ENCODE data around the gene CHD6. TPM values are rescaled to one million over a fixed set of nuclear protein-coding genes. Genes with fewer than 3 reads are reported as not detected.

CHD6 gene
- total and polyA plus RNA-seq, 4 donors: 3.3 to 23.4 (median 18.2) TPM

DNA sequence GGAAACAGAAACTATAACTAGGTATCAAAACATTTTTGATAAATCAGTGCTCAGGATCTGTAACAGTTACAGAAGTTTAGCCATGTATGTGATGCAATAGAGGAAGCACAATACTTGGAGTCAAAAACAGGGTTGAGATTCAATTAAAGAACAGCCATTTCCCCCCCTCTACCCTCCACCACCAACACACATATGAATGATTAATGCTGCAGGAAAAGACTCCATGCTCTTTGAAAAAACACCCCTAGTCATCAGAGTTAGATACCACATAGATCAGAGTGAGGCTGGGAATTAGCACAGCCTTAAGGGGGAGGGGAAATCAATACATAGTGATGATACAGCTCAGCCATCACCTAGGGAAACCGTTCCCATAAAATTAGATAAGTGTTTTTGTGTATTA is 142.7 kb downstream of the CHD6 start (continued):
- TF ChIP-seq, protein P1, sequence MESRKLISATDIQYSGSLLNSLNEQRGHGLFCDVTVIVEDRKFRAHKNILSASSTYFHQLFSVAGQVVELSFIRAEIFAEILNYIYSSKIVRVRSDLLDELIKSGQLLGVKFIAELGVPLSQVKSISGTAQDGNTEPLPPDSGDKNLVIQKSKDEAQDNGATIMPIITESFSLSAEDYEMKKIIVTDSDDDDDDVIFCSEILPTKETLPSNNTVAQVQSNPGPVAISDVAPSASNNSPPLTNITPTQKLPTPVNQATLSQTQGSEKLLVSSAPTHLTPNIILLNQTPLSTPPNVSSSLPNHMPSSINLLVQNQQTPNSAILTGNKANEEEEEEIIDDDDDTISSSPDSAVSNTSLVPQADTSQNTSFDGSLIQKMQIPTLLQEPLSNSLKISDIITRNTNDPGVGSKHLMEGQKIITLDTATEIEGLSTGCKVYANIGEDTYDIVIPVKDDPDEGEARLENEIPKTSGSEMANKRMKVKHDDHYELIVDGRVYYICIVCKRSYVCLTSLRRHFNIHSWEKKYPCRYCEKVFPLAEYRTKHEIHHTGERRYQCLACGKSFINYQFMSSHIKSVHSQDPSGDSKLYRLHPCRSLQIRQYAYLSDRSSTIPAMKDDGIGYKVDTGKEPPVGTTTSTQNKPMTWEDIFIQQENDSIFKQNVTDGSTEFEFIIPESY (IDR thresholded peaks at IDR 0.05): no peak
- TF ChIP-seq GABPA (IDR thresholded peaks at IDR 0.05 in 1 of 2, conservative IDR thresholded peaks at IDR 0.05 in 1 of 2): no peak
- no peak for TF ChIP-seq JUND (IDR thresholded peaks at IDR 0.05)
- no peak for TF ChIP-seq EGR1 (IDR thresholded peaks at IDR 0.05; ENCODE audit: low read depth in 2 of 2)

GRCh38 chr20:41470362-41471095 is 147.6 kb downstream of the CHD6 start:
- Histone ChIP-seq H3K4me3 (ENCODE audit: low read depth in 1 of 3, low read length in 3 of 3) (no peak overlapping the region), H3K27me3 (ENCODE audit: control insufficient read depth in 4 of 4, insufficient read depth in 4 of 4, low read length in 3 of 4) (no peaks in the 10 kb centered on the region), H3K36me3 (ENCODE audit: control insufficient read depth in 4 of 4, insufficient read depth in 3 of 4, low read depth in 1 of 4, low read length in 3 of 4) (peaks cover 6 to 36% (median 20%) of the 10 kb centered on the region in 4 donors), H3K9me3 (ENCODE audit: control insufficient read depth in 4 of 4, low read length in 3 of 4) (no peaks in the 10 kb centered on the region), H3K27ac (ENCODE audit: low read depth in 1 of 2, low read length in 2 of 2) (no peak overlapping the region), H3K9ac (ENCODE audit: low read depth in 1 of 2, low read length in 2 of 2) (no peak overlapping the region), H3K4me1 (ENCODE audit: control insufficient read depth in 4 of 4, insufficient read depth in 4 of 4, low read length in 3 of 4) (peaks cover 0 to under 1% (median 0%) of the 10 kb centered on the region in 4 donors)
- WGBS: 93% methylated on average over 7 of the region's 7 CpGs
- DNase-seq (ENCODE audit: low spot score): no peak
- TF ChIP-seq, protein P1 (IDR thresholded peaks at IDR 0.05): no peak

GRCh38 chr20:41469868-41470267 is 148.3 kb downstream of the CHD6 start:
- DNase-seq (ENCODE audit: low spot score): no peak
- H3K4me1 ChIP-seq (ENCODE audit: control insufficient read depth in 4 of 4, insufficient read depth in 4 of 4, low read length in 3 of 4): no peaks in the 10 kb centered on the region
- H3K9me3 ChIP-seq (ENCODE audit: control insufficient read depth in 4 of 4, low read length in 3 of 4): peaks cover 0 to 4% (median 0%) of the 10 kb centered on the region in 4 donors
- no peak overlapping the region for H3K4me3 ChIP-seq (ENCODE audit: low read depth in 1 of 3, low read length in 3 of 3)
- TF ChIP-seq EGR1 (IDR thresholded peaks at IDR 0.05; ENCODE audit: low read depth in 2 of 2): no peak
- TF ChIP-seq NR2F2 (IDR thresholded peaks at IDR 0.05): no peak
- no peak for TF ChIP-seq HNF4G (IDR thresholded peaks at IDR 0.05)
- no peak for TF ChIP-seq ATF3 (IDR thresholded peaks at IDR 0.05)
- no peak for TF ChIP-seq FOXA1 (IDR thresholded peaks at IDR 0.05)
- TF ChIP-seq HNF4A (conservative IDR thresholded peaks at IDR 0.05): no peak
- H3K27ac ChIP-seq (ENCODE audit: low read depth in 1 of 2, low read length in 2 of 2): no peak overlapping the region
- peaks cover 6 to 40% (median 23%) of the 10 kb centered on the region in 4 donors for H3K36me3 ChIP-seq (ENCODE audit: control insufficient read depth in 4 of 4, insufficient read depth in 3 of 4, low read depth in 1 of 4, low read length in 3 of 4)
- H3K27me3 ChIP-seq (ENCODE audit: control insufficient read depth in 4 of 4, insufficient read depth in 4 of 4, low read length in 3 of 4): no peaks in the 10 kb centered on the region
- H3K9ac ChIP-seq (ENCODE audit: low read depth in 1 of 2, low read length in 2 of 2): no peak overlapping the region
- 81% methylated on average over 3 of the region's 3 CpGs for WGBS

GRCh38 chr20:41468994-41469600 is 149.1 kb downstream of the CHD6 start:
- no peak overlapping the region for H3K4me3 ChIP-seq (ENCODE audit: low read depth in 1 of 3, low read length in 3 of 3)
- peaks cover 6 to 44% (median 23%) of the 10 kb centered on the region in 4 donors for H3K36me3 ChIP-seq (ENCODE audit: control insufficient read depth in 4 of 4, insufficient read depth in 3 of 4, low read depth in 1 of 4, low read length in 3 of 4)
- DNase-seq (ENCODE audit: low spot score): no peak
- no peaks in the 10 kb centered on the region for H3K4me1 ChIP-seq (ENCODE audit: control insufficient read depth in 4 of 4, insufficient read depth in 4 of 4, low read length in 3 of 4)
- no peak overlapping the region for H3K9ac ChIP-seq (ENCODE audit: low read depth in 1 of 2, low read length in 2 of 2)
- WGBS: 88% methylated on average over 5 of the region's 5 CpGs
- H3K9me3 ChIP-seq (ENCODE audit: control insufficient read depth in 4 of 4, low read length in 3 of 4): peaks cover 0 to 4% (median 0%) of the 10 kb centered on the region in 4 donors
- H3K27me3 ChIP-seq (ENCODE audit: control insufficient read depth in 4 of 4, insufficient read depth in 4 of 4, low read length in 3 of 4): no peaks in the 10 kb centered on the region
- peak overlapping the region in 1 of 2 donors; percentile 13 for H3K27ac ChIP-seq (ENCODE audit: low read depth in 1 of 2, low read length in 2 of 2)
- no peak for TF ChIP-seq RAD21 (IDR thresholded peaks at IDR 0.05)
- TF ChIP-seq HNF4G (IDR thresholded peaks at IDR 0.05): no peak
- no peak for TF ChIP-seq RXRA (IDR thresholded peaks at IDR 0.05)
- no peak for TF ChIP-seq NR2F2 (IDR thresholded peaks at IDR 0.05)
- TF ChIP-seq, protein P2, sequence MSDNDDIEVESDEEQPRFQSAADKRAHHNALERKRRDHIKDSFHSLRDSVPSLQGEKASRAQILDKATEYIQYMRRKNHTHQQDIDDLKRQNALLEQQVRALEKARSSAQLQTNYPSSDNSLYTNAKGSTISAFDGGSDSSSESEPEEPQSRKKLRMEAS (IDR thresholded peaks at IDR 0.05): no peak
- no peak for TF ChIP-seq YY1 (IDR thresholded peaks at IDR 0.05)
- no peak for TF ChIP-seq ATF3 (IDR thresholded peaks at IDR 0.05)
- TF ChIP-seq EGR1 (IDR thresholded peaks at IDR 0.05; ENCODE audit: low read depth in 2 of 2): no peak
- no peak for TF ChIP-seq FOXA2 (IDR thresholded peaks at IDR 0.05)
- no peak for TF ChIP-seq GABPA (IDR thresholded peaks at IDR 0.05 in 1 of 2, conservative IDR thresholded peaks at IDR 0.05 in 1 of 2)
- no peak for TF ChIP-seq TAF1 (conservative IDR thresholded peaks at IDR 0.05)
- TF ChIP-seq, protein P3, sequence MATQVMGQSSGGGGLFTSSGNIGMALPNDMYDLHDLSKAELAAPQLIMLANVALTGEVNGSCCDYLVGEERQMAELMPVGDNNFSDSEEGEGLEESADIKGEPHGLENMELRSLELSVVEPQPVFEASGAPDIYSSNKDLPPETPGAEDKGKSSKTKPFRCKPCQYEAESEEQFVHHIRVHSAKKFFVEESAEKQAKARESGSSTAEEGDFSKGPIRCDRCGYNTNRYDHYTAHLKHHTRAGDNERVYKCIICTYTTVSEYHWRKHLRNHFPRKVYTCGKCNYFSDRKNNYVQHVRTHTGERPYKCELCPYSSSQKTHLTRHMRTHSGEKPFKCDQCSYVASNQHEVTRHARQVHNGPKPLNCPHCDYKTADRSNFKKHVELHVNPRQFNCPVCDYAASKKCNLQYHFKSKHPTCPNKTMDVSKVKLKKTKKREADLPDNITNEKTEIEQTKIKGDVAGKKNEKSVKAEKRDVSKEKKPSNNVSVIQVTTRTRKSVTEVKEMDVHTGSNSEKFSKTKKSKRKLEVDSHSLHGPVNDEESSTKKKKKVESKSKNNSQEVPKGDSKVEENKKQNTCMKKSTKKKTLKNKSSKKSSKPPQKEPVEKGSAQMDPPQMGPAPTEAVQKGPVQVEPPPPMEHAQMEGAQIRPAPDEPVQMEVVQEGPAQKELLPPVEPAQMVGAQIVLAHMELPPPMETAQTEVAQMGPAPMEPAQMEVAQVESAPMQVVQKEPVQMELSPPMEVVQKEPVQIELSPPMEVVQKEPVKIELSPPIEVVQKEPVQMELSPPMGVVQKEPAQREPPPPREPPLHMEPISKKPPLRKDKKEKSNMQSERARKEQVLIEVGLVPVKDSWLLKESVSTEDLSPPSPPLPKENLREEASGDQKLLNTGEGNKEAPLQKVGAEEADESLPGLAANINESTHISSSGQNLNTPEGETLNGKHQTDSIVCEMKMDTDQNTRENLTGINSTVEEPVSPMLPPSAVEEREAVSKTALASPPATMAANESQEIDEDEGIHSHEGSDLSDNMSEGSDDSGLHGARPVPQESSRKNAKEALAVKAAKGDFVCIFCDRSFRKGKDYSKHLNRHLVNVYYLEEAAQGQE (IDR thresholded peaks at IDR 0.05): no peak

Data from liver (tissue), 9 donors.